NCI-H510A treated with DMSO at 0.1 percent for 48 hours (cell line): ENCODE measurements around the gene CPZ.

Experiments used
- DNase-seq: peaks from one replicate; lab custom pipeline; 2025; lab: John Stamatoyannopoulos, UW

CPZ gene

GRCh38 chr4:8592366-8593263, at the start of gene CPZ:
Gene CPZ (plus strand): TSS chr4:8592765. CDS start chr4:8592834, 69 bp downstream.
- DNase-seq, result no peak

- DNase-seq, result no peak
These were observed 49.6 kb upstream of the CPZ start for GRCh38 chr4:8542776-8543525.

- DNase-seq, result no peak
These were observed 48.9 kb upstream of the CPZ start for GRCh38 chr4:8543623-8544022.

- DNase-seq, result no peak
These were observed 48.3 kb upstream of the CPZ start for GRCh38 chr4:8544282-8544681.

GRCh38 chr4:8544741-8545438, 47.7 kb upstream of the CPZ start:
- no peak for DNase-seq

GRCh38 chr4:8545439-8545765, 47.2 kb upstream of the CPZ start:
- no peak for DNase-seq

- no peak for DNase-seq
These were observed 45.8 kb upstream of the CPZ start for GRCh38 chr4:8546766-8547107.

GRCh38 chr4:8547108-8547911, 45.3 kb upstream of the CPZ start:
- DNase-seq, result no peak

GRCh38 chr4:8547912-8548730, 44.4 kb upstream of the CPZ start:
- no peak for DNase-seq

GRCh38 chr4:8548731-8549351, 43.7 kb upstream of the CPZ start:
- DNase-seq, result no peak

- DNase-seq, result no peak
These were observed 43.1 kb upstream of the CPZ start for GRCh38 chr4:8549352-8549931.

GRCh38 chr4:8550691-8551090, 41.9 kb upstream of the CPZ start:
- no peak for DNase-seq

GRCh38 chr4:8552024-8552423, 40.5 kb upstream of the CPZ start:
- no peak for DNase-seq

- DNase-seq, result no peak
These were observed 39.9 kb upstream of the CPZ start for GRCh38 chr4:8552581-8553205.

- DNase-seq, result no peak
These were observed 39.3 kb upstream of the CPZ start for GRCh38 chr4:8553216-8553615.

- no peak for DNase-seq
These were observed 38.6 kb upstream of the CPZ start for GRCh38 chr4:8553991-8554405.

- no peak for DNase-seq
These were observed 37.9 kb upstream of the CPZ start for GRCh38 chr4:8554555-8555100.

GRCh38 chr4:8555716-8556115, 36.8 kb upstream of the CPZ start:
- DNase-seq, result no peak

GRCh38 chr4:8556341-8557150, 36.0 kb upstream of the CPZ start:
- DNase-seq, result no peak
